Measurements from ENCODE around the gene ELFN2.

DNA sequence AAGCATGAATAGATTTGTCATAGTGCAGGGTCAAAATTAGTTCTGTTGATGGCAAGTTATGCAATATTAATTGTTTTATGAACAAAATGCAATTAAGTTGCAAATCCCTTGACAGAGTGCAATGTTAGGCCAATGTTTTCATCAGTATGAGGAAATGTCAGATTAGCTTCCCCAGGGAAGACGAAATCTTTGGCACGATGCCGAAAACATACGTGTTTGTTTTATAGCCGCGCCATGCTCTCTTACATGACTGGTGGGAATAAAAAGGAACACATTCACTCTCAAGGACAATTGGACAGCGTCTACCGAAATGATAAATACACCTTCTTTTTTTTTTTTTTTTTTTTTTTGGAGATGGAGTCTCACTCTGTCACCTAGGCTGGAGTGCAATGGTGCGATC, 31.9 kb upstream of the ELFN2 start:
- TF ChIP-seq POLR2A (IDR thresholded peaks at IDR 0.05; ENCODE audit: low read depth, low read length) (no peak), FOS (IDR thresholded peaks at IDR 0.05; ENCODE audit: borderline replicate concordance, insufficient read depth, low read length) (no peak)
- TF ChIP-seq, protein P1, sequence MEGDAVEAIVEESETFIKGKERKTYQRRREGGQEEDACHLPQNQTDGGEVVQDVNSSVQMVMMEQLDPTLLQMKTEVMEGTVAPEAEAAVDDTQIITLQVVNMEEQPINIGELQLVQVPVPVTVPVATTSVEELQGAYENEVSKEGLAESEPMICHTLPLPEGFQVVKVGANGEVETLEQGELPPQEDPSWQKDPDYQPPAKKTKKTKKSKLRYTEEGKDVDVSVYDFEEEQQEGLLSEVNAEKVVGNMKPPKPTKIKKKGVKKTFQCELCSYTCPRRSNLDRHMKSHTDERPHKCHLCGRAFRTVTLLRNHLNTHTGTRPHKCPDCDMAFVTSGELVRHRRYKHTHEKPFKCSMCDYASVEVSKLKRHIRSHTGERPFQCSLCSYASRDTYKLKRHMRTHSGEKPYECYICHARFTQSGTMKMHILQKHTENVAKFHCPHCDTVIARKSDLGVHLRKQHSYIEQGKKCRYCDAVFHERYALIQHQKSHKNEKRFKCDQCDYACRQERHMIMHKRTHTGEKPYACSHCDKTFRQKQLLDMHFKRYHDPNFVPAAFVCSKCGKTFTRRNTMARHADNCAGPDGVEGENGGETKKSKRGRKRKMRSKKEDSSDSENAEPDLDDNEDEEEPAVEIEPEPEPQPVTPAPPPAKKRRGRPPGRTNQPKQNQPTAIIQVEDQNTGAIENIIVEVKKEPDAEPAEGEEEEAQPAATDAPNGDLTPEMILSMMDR (IDR thresholded peaks at IDR 0.05; ENCODE audit: extremely low read depth in 1 of 2, insufficient read depth in 1 of 2, low read depth in 1 of 2, low read length in 2 of 2) = no peak

All from endothelial cell of umbilical vein (primary cell).